Measurements from ENCODE around the gene OR5C1.
"Not testable (repeated sequence)": the region's sequence is repeated elsewhere in the genome, so short reads cannot be mapped to it uniquely, and the experiment has no call there.

The OR5C1 gene

DNA sequence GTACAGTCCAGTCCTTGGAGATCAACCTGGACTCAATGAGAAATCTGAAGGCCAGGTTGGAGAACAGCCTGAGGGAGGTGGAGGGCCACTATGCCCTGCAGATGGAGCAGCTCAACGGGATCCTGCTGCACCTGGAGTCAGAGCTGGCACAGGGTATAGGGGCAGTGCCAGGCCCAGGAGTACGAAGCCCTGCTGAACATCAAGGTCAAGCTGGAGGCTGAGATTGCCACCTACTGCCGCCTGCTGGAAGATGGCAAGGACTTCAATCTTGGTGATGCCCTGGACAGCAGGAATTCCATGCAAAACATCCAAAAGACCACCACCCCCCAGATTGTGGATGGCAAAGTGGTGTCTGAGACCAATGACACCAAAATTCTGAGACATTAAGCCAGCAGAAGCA lies 49.7 kb downstream of the OR5C1 start:
- H3K36me3 ChIP-seq (replicated peaks; ENCODE audit: insufficient read depth, low read length); H3K4me3 ChIP-seq (ENCODE audit: low read length); H3K27ac ChIP-seq (ENCODE audit: low read length); H3K4me1 ChIP-seq (ENCODE audit: low read length); H4K20me1 ChIP-seq (ENCODE audit: insufficient read depth, low read length); H3F3A ChIP-seq (ENCODE audit: insufficient read depth, low read length); DNase-seq; H3K9me3 ChIP-seq (replicated peaks; ENCODE audit: insufficient read depth, low read length); H3K9me2 ChIP-seq (replicated peaks; ENCODE audit: insufficient read depth, low read length); H3K27me3 ChIP-seq (replicated peaks; ENCODE audit: insufficient read depth, low read length); H3K79me2 ChIP-seq (ENCODE audit: low read length); H3K9ac ChIP-seq (ENCODE audit: low read length): not testable (repeated sequence)
- 0 out of 2 replicates have a peak, but pooled peaks have one; percentile 17 for TF ChIP-seq CTCF (IDR thresholded peaks at IDR 0.05; ENCODE audit: low read length)
- Histone ChIP-seq H2AFZ (ENCODE audit: low read length) (peak overlapping the region; percentile 64), H3K4me2 (ENCODE audit: low read depth, low read length) (peak overlapping the region; percentile 27; the same call in 1 of the 2 replicates)

All from MM.1S (cell line).